Stimulated activated CD4-positive, alpha-beta T cell treated with anti-CD3 and anti-CD28 coated beads, Interleukin-15, amount 100 ng/mL, for 48 hours (primary cell): ENCODE measurements around the gene KDM4B.

Source experiments
- DNase-seq, 2 donors: peaks; one replicate each; pipeline ENCODE4 v3.0.0-alpha.2; 2020; ENCODE audit warnings: low read depth in 2 of 2

The KDM4B gene

GRCh38 chr19:5012688-5013457, 44.0 kb downstream of the KDM4B start:
- no peak for DNase-seq

DNA sequence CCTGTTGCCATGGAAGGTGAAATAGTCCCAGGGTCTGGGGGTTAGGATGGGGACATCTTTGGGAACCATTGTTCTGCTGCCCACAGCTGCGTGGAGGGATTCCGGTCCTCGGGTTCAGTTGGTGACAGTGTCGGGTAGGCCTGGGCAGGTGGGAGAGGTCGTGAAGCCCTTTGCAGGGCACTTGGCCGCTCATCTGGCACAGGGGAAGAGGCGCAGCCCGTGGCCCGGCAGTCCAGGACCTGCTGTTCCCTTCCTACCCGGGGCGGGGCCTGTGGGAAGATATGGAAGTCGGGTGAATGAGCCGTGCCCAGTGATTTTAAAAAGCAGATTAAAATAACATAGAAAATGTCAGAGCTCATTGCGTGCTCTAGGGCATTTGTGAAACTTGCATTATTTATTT, 44.8 kb downstream of the KDM4B start:
- DNase-seq = no peak

- DNase-seq = no peak
These were observed 46.0 kb downstream of the KDM4B start for GRCh38 chr19:5014941-5015340.

DNA sequence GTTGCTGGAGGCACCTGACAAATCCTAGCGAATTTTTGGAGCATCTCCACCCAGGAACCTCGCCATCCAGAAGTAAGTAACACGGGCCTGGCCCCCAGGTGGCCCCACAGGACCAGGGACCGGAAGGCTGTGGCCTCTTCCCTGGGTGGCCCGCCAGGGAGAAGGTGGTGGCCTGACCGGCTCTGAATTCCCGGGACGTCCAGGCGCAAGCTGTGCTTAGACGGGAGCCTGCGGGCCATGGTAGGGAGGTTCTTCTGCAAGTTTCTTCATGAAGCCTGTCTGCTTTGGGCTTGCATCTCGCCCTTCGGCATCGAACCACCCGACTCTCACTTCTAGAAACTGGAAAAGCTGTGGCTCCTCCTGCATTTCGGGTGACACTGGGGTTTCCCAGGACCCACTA, 47.4 kb downstream of the KDM4B start:
- DNase-seq = no peak

DNA sequence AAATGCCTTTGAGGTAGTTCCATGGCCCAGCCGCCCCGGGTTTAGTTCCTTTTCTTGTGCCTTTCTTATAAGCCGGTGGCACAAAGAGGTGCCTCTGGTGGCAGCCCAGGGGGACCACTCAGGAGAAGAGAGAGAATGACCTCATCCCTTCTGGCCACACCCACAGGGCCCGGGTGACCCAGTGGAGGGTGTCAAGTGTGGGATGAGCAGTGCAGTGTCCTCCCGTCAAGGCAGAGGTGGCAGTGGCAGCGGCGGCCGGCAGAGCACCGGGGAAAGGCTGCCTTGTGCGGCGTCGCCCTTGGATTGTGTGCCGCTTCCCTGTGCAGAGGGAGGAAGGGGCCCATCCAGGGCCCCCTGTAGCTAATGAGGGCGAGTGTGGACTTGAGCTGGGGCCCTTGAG, 47.9 kb downstream of the KDM4B start:
- no peak for DNase-seq

GRCh38 chr19:5017235-5017634, 48.3 kb downstream of the KDM4B start:
- DNase-seq = no peak

GRCh38 chr19:5018224-5019015, 49.5 kb downstream of the KDM4B start:
- no peak for DNase-seq

DNA sequence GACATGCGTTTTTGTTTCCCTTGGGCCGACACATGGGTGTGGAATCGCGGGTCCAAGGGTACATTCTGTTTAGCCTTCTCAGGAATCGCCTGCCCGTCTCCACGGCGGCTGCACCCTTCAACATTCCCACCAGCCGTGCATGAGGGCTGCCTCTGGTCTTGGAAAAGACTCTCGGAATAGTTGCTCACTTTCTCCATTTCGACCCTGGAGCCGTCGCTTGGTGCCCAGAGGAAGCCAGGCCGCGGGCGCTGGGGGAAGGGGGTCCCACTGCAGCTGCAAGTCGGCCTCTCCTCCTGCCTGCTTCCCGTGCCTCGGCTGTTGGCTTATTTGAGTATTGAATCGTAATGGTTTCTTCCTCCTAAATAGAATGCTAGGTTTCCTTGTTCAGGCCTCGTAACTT, 51.5 kb downstream of the KDM4B start:
- no peak for DNase-seq

DNA sequence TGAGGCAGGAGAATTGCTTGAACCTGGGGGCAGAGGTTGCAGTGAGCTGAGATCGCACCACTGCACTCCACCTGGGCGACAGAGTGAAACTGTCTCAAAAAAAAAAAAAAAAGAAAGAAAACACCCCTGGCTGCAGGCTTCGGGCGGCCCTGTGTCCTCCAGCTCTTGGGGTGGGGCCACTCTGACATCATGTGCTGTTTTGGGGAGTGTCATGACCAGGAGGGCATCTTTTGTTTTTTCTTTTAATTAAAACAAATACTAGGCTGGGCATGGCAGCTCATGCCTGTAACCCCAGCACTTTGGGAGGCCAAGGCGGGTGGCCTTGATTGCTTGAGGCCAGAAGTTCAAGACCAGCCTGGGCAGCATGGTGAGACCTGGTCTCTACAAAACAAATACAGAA, 52.1 kb downstream of the KDM4B start:
- DNase-seq = no peak

GRCh38 chr19:5022066-5022860, 53.4 kb downstream of the KDM4B start:
- DNase-seq = no peak

GRCh38 chr19:5023128-5023571, 54.2 kb downstream of the KDM4B start:
- no peak for DNase-seq

GRCh38 chr19:5024282-5024681, 55.4 kb downstream of the KDM4B start:
- no peak for DNase-seq

DNA sequence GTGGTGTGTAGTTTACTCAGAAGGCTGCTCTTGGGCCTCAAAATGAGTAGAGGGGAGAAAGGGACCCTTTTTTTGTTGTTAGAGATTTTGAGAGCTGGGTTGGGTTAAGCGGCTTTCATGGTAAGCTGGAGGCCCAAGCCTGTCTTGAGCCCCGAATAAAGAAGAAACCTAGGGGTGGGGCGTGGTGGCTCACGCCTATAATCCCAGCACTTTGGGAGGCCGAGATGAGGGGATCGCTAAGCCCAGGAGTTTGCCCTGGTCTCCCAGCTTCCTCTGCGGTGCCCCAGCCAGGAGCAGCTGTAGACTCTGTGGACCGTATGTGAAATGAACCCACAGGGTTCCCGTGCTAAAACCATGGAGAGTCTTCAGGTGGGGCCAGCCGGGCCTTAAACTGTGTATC, 56.1 kb downstream of the KDM4B start:
- no peak for DNase-seq

- DNase-seq = no peak
These were observed 57.9 kb downstream of the KDM4B start for GRCh38 chr19:5026706-5027273.

DNA sequence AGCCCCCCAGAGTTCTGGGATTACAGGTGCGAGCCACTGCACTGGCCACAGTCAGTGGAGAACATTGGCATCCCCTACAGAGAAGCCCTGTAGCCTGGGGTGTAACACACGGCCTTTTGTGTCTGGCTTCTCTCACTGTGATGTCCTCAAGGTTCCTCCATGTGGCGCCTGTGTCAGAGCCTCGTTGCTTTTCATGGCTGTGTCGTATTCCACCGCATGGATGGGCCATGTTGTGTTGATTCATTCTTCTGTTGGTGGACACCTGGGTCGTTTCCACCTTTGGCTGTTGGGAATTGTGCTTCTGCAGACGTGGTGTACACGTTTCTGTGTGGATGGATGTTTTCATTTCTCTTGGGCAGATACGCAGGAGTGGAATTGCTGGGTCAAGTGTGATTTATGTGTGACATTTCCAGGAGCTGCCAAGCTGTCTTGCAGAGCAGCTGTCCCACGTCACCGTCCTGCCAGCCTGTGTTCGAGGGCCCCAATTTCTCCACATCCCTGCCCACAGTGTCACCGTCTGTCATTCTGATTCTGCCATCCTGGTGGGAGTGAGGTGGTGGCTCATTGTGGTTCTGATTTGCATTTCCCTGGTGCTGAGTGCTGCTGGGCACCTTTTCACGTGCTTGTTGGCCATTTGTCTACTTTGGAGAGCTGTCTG, 59.4 kb downstream of the KDM4B start:
- DNase-seq = no peak

GRCh38 chr19:5029596-5029995, 60.7 kb downstream of the KDM4B start:
- peak; percentile 30 to 45 for DNase-seq

GRCh38 chr19:5030136-5030820, 61.4 kb downstream of the KDM4B start:
- DNase-seq = no peak

DNA sequence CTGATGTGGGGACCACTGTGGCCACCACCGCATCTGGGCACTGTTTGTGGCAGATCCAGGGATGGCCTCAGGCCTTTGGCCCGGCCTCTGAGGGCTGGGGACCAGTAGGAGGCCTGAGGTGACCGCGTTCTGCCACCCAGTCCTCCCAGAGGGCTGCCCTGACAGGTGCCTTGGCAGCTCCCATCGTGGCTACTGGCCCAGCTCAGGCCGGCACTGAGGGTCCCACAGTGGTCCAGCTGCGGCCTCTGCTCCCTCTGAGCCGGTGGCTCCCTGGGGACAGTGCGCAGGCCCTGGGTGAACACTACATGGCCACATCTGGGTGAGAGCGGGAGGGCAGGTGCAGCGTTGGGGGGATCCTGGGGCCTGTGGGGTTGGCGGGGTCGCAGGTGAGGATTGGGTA, 61.9 kb downstream of the KDM4B start:
- no peak for DNase-seq

- DNase-seq = peak; percentile 64 to 74
These were observed 62.6 kb downstream of the KDM4B start for GRCh38 chr19:5031231-5032100.
